ENCODE results near the gene ATP6V1C2. TPM values are rescaled to one million over a fixed set of nuclear protein-coding genes. Genes with fewer than 3 reads are reported as not detected.

Gene ATP6V1C2
- total and polyA plus RNA-seq, 4 donors = 0.55 to 2.5 (median 1.0) TPM

DNA sequence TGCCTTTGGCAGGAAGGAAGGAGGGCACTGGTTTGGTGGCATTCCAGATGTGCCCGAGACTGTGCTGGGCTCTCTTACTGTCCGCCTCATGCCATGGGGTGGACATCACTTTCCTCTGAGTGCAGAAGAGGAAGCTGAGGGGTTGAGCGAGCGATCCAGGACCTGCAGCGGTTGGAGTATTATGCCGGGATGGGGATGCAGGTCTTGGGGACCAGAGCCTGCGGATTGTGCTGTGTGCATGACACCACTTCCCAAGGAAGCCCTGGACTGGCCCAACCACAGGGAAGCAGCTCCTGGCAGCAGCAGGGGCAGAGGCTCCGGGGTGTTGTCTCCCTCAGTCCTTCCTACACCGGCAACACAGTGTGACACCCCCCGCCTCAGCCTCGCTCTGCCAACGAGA, 44.5 kb downstream of the ATP6V1C2 start:
- Histone ChIP-seq H3K9ac (ENCODE audit: insufficient read depth in 1 of 2, low read length in 2 of 2) (no peak overlapping the region), H3K27ac (ENCODE audit: low read depth in 1 of 2, low read length in 1 of 2) (no peak overlapping the region), H3K4me1 (ENCODE audit: control insufficient read depth in 5 of 5, insufficient read depth in 5 of 5, low read length in 5 of 5) (peaks cover 0 to 4% (median 0%) of the 10 kb centered on the region in 5 donors), H3K9me3 (ENCODE audit: control insufficient read depth in 4 of 4, insufficient read depth in 3 of 4, low read length in 3 of 4) (no peaks in the 10 kb centered on the region), H3K27me3 (ENCODE audit: control insufficient read depth in 3 of 3, insufficient read depth in 3 of 3, low read length in 2 of 3) (peaks cover 0 to 3% (median 0%) of the 10 kb centered on the region in 3 donors), H3K4me3 (no peak overlapping the region), H3K36me3 (ENCODE audit: control insufficient read depth in 4 of 4, insufficient read depth in 4 of 4, low read length in 4 of 4) (no peaks in the 10 kb centered on the region)
- DNase-seq (no peak), ATAC-seq (ENCODE audit: insufficient read depth, low FRiP score) (no peak)
- TF ChIP-seq, protein P1, sequence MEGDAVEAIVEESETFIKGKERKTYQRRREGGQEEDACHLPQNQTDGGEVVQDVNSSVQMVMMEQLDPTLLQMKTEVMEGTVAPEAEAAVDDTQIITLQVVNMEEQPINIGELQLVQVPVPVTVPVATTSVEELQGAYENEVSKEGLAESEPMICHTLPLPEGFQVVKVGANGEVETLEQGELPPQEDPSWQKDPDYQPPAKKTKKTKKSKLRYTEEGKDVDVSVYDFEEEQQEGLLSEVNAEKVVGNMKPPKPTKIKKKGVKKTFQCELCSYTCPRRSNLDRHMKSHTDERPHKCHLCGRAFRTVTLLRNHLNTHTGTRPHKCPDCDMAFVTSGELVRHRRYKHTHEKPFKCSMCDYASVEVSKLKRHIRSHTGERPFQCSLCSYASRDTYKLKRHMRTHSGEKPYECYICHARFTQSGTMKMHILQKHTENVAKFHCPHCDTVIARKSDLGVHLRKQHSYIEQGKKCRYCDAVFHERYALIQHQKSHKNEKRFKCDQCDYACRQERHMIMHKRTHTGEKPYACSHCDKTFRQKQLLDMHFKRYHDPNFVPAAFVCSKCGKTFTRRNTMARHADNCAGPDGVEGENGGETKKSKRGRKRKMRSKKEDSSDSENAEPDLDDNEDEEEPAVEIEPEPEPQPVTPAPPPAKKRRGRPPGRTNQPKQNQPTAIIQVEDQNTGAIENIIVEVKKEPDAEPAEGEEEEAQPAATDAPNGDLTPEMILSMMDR (IDR thresholded peaks at IDR 0.05; ENCODE audit: control extremely low read depth, extremely low read depth) = no peak
- WGBS, 2 donors = 91 to 93% methylated on average over 12 of the region's 12 CpGs

DNA sequence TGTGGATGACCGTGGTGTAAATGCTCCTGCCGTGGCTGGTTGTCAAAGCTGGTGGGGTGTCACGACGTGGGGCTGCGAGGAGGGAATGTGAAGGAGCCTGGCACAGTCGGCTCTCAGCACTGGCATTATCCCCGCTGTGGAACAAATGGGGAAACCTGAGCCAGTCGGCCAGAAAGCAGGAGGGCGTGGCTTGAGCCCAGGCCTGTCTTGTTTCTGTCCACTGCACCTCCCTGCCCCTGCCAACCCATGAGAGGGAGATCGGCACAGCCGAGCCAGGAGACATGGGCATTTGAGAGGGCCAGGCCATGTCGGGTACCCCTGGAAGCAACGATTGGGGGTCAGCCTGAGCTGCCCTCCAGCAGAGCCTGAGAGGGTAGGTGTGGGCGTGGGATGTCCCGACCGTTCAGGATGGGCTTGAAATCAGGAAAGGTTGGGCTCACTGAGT, 46.7 kb downstream of the ATP6V1C2 start:
- H3K36me3 ChIP-seq (ENCODE audit: control insufficient read depth in 4 of 4, insufficient read depth in 4 of 4, low read length in 4 of 4) = no peaks in the 10 kb centered on the region
- no peak for DNase-seq
- no peaks in the 10 kb centered on the region for H3K9me3 ChIP-seq (ENCODE audit: control insufficient read depth in 4 of 4, insufficient read depth in 3 of 4, low read length in 3 of 4)
- 75% methylated on average over 16 of the region's 16 CpGs for WGBS, 2 donors
- peaks cover 0 to 4% (median 0%) of the 10 kb centered on the region in 5 donors for H3K4me1 ChIP-seq (ENCODE audit: control insufficient read depth in 5 of 5, insufficient read depth in 5 of 5, low read length in 5 of 5)
- ATAC-seq (ENCODE audit: insufficient read depth, low FRiP score) = no peak
- H3K27me3 ChIP-seq (ENCODE audit: control insufficient read depth in 3 of 3, insufficient read depth in 3 of 3, low read length in 2 of 3) = no peaks in the 10 kb centered on the region
- H3K9ac ChIP-seq (ENCODE audit: insufficient read depth in 1 of 2, low read length in 2 of 2) = no peak overlapping the region
- H3K27ac ChIP-seq (ENCODE audit: low read depth in 1 of 2, low read length in 1 of 2) = no peak overlapping the region
- H3K4me3 ChIP-seq = no peak overlapping the region
- TF ChIP-seq, protein P1 (IDR thresholded peaks at IDR 0.05; ENCODE audit: control extremely low read depth, extremely low read depth) = no peak

DNA sequence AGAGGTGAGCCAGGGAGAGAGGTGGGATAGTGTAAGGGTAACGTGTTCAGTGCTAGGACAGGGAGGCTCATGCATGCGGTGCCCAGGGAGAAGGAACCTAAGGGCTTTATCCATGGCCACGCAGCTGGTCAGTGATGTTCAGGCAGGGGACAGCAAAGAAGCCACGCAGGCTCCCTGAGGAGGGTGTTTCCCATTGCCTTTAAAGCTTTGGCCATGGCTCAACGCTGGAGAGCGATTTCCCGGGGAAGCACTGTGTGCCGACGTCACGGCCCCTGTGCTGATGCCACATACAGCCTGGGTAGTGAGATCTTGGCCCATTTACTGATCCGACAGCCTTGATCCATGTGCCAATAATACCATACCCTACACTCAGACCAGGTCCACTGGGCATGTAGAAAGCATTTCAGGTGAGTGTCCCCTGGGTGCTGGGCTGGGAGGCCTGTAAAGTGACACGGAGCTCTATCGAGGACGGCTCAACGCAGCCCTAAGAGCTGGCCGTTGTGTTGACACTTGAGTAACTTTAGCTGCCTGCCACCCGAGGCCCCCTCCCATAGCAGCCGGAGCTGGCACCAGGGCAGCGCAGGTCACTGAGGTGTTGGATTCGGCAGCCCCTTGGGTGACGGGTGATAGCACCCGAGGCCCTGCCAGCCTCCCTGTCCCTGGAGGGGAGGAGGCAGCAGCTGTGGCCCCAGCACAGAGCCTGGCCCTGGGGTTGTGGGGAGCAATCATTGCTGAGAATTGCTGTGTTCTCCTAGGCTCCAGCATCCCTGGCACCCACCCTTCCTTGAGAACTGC, 49.7 kb downstream of the ATP6V1C2 start:
- TF ChIP-seq, protein P1 (IDR thresholded peaks at IDR 0.05; ENCODE audit: control extremely low read depth, extremely low read depth) = no peak
- Histone ChIP-seq H3K9me3 (ENCODE audit: control insufficient read depth in 4 of 4, insufficient read depth in 3 of 4, low read length in 3 of 4) (no peaks in the 10 kb centered on the region), H3K27me3 (ENCODE audit: control insufficient read depth in 3 of 3, insufficient read depth in 3 of 3, low read length in 2 of 3) (no peaks in the 10 kb centered on the region), H3K9ac (ENCODE audit: insufficient read depth in 1 of 2, low read length in 2 of 2) (no peak overlapping the region), H3K36me3 (ENCODE audit: control insufficient read depth in 4 of 4, insufficient read depth in 4 of 4, low read length in 4 of 4) (no peaks in the 10 kb centered on the region), H3K4me3 (no peak overlapping the region), H3K4me1 (ENCODE audit: control insufficient read depth in 5 of 5, insufficient read depth in 5 of 5, low read length in 5 of 5) (peaks cover 0 to 10% (median 0%) of the 10 kb centered on the region in 5 donors), H3K27ac (ENCODE audit: low read depth in 1 of 2, low read length in 1 of 2) (no peak overlapping the region)
- DNase-seq (no peak), ATAC-seq (ENCODE audit: insufficient read depth, low FRiP score) (no peak)
- WGBS, 2 donors = 77 to 87% methylated on average over 22 of the region's 22 CpGs
